HepG2 (cell line): Measurements from ENCODE around the gene RCCD1. TPM values are rescaled to one million over a fixed set of nuclear protein-coding genes. Genes with fewer than 3 reads are reported as not detected.

Source experiments
- ATAC-seq: fragments of 200-7000 bp; cut with Tn5 transposase; 3 replicates; pipeline ENCODE4 v1.9.1; 2020; ENCODE audit warnings: mild to moderate bottlenecking, moderate library complexity
- BruUV-seq: library from RNA; stranded (reverse); fragments of 400-500 nt; replicated peaks from 2 replicates; lab custom pipeline; 2021; lab: Mats Ljungman, UMichigan
- CTCF ChIA-PET: fragments of 300-600 bp; formaldehyde crosslinking; extraction: SDS; loops from one replicate; lab custom pipeline; 2021; ENCODE audit warnings: low total read pairs, inconsistent platforms, low intra/inter-chr PET ratio; lab: Yijun Ruan, JAX
- POLR2A ChIA-PET: fragments of 350-600 bp; sonication (Branson Sonifier 250); formaldehyde crosslinking; loops from one replicate; lab custom pipeline; 2020; ENCODE audit warnings: antibody characterized with exemption, inconsistent platforms; lab: Yijun Ruan, JAX
- DNase-seq: peaks from one replicate; pipeline ENCODE4 v3.0.0-alpha.2; 2015; ENCODE audit warnings: low spot score
- FAIRE-seq: peaks from 3 replicates; lab custom pipeline; 2011; peaks lifted over from hg19 to GRCh38; lab: Jason Lieb, UNC
- H2AFZ ChIP-seq: one replicate; pipeline ENCODE4 v1.6.1; 2011; ENCODE audit warnings: low read length, inconsistent platforms
- H3K27ac ChIP-seq: fragments of 300-600 bp; 3 replicates; pipeline ENCODE4 v1.8.0; 2011; ENCODE audit warnings: mixed run types, mild to moderate bottlenecking, mixed read lengths, low read length, inconsistent platforms; ENCODE audit not compliant: insufficient read depth; ENCODE audit errors: extremely low read length
- H3K27me3 ChIP-seq, 2 experiments: fragments of 200-600 bp in 1 of 2; 2 replicates in 1 of 2; 3 replicates in 1 of 2; pipeline versions ENCODE4 v1.6.0 to v1.8.0; 2011; ENCODE audit warnings: low read length in 2 of 2, mild to moderate bottlenecking in 2 of 2, moderate library complexity in 2 of 2, inconsistent platforms in 1 of 2; ENCODE audit not compliant: insufficient read depth in 2 of 2, control insufficient read depth in 1 of 2
- H3K36me3 ChIP-seq, 2 experiments: fragments of 200-600 bp in 1 of 2; replicated peaks in 1 of 2; 2 replicates in 1 of 2; 3 replicates in 1 of 2; pipeline versions ENCODE4 v1.5.1 to v1.8.0; 2011; ENCODE audit warnings: low read length in 2 of 2, inconsistent platforms in 1 of 2; ENCODE audit not compliant: insufficient read depth in 2 of 2, control insufficient read depth in 1 of 2
- H3K4me1 ChIP-seq: 2 replicates; pipeline ENCODE4 v1.5.1; 2012; ENCODE audit warnings: low read length, inconsistent platforms; ENCODE audit not compliant: insufficient read depth
- H3K4me2 ChIP-seq: 2 replicates; pipeline ENCODE4 v1.6.0; 2011; ENCODE audit warnings: low read depth, low read length, inconsistent platforms
- H3K4me3 ChIP-seq, 3 experiments: fragments of 200-600 bp in 1 of 3; sonication (generic), shearing (Covaris generic) in 1 of 3; replicated peaks in 1 of 3; 2 replicates each; pipeline ENCODE4 v1.5.1; 2011 to 2016; ENCODE audit warnings: low read length in 3 of 3, inconsistent platforms in 2 of 3, low read depth in 2 of 3, mild to moderate bottlenecking in 2 of 3, control low read depth in 1 of 3, mixed read lengths in 1 of 3; ENCODE audit not compliant: insufficient read depth in 1 of 3
- H3K79me2 ChIP-seq: one replicate; pipeline ENCODE4 v1.6.1; 2011; ENCODE audit warnings: low read length, inconsistent platforms; ENCODE audit not compliant: insufficient read depth
- H3K9ac ChIP-seq: 2 replicates; pipeline ENCODE4 v1.6.0; 2011; ENCODE audit warnings: mild to moderate bottlenecking, low read depth, low read length, inconsistent platforms; ENCODE audit not compliant: insufficient read depth
- H3K9me3 ChIP-seq: 2 replicates; pipeline ENCODE4 v1.5.1; 2012; ENCODE audit warnings: mild to moderate bottlenecking, low read length
- H4K20me1 ChIP-seq: 2 replicates; pipeline ENCODE4 v1.6.0; 2011; ENCODE audit warnings: inconsistent platforms, mild to moderate bottlenecking, low read length, moderate library complexity; ENCODE audit not compliant: insufficient read depth
- CREBL2 ChIP-seq: sonication (generic); formaldehyde crosslinking; IDR thresholded peaks from 2 replicates; pipeline ENCODE4 v1.8.1; 2023; ENCODE audit warnings: missing genetic modification reagents, mild to moderate bottlenecking, borderline replicate concordance
- GLI4 ChIP-seq: sonication (generic); formaldehyde crosslinking; IDR thresholded peaks from 2 replicates; pipeline ENCODE4 v1.5.1; 2020; ENCODE audit warnings: missing genetic modification reagents, mild to moderate bottlenecking, moderate library complexity, borderline replicate concordance
- GMEB2 ChIP-seq: IDR thresholded peaks from 2 replicates; pipeline ENCODE4 v1.6.1; 2016; ENCODE audit warnings: missing biosample characterization, missing genetic modification reagents, low read depth
- NR2C2 ChIP-seq: sonication (generic); formaldehyde crosslinking; IDR thresholded peaks from 2 replicates; pipeline ENCODE4 v1.4.0; 2020; ENCODE audit warnings: missing genetic modification reagents, mild to moderate bottlenecking, moderate library complexity, borderline replicate concordance
- ZBTB38 ChIP-seq: sonication (generic); formaldehyde crosslinking; IDR thresholded peaks from 2 replicates; pipeline ENCODE4 v1.5.1; 2020; ENCODE audit warnings: mild to moderate bottlenecking, missing genetic modification reagents
- ZNF121 ChIP-seq: sonication (generic); formaldehyde crosslinking; IDR thresholded peaks from 2 replicates; pipeline ENCODE4 v1.5.0; 2020; ENCODE audit warnings: mild to moderate bottlenecking, missing genetic modification reagents
- ZNF205 ChIP-seq: IDR thresholded peaks from 2 replicates; pipeline ENCODE4 v1.6.1; 2018; ENCODE audit warnings: missing biosample characterization, missing genetic modification reagents
- ZNF350 ChIP-seq: sonication (generic); formaldehyde crosslinking; IDR thresholded peaks from 2 replicates; pipeline ENCODE4 v1.4.0; 2020; ENCODE audit warnings: mild to moderate bottlenecking, low read depth, missing genetic modification reagents, borderline replicate concordance
- ZSCAN31 ChIP-seq: sonication (generic); formaldehyde crosslinking; IDR thresholded peaks from 2 replicates; pipeline ENCODE4 v1.5.0; 2020; ENCODE audit warnings: low read depth, mild to moderate bottlenecking, missing genetic modification reagents
- WGBS: methylation state at CpG from one replicate; pipeline ENCODE4 v1.1.6; 2017; ENCODE audit warnings: low lambda C conversion rate; 5-methylcytosine and 5-hydroxymethylcytosine counted together
- in situ Hi-C: cut with HindIII; loops from 2 replicates; pipeline ENCODE4 v1.10.0; 2017; ENCODE audit warnings: low pct_unique_long_range_greater_than_20kb; ENCODE audit not compliant: extremely low pct_ligation_motif_present
- intact Hi-C: fragments of 100-400 bp; cut with micrococcal nuclease; formaldehyde crosslinking; loops from one replicate; pipeline ENCODE4 v1.10.0; 2022; ENCODE audit not compliant: unreplicated experiment
- polyA plus RNA-seq, 8 experiments: library from polyadenylated mRNA; depleted of rRNA in 3 of 8; stranded (reverse) in 7 of 8; unstranded in 1 of 8; fragments of >200 nt; fragmentation: Illumina TruSeq in 4 of 8; extraction: Trizol in 4 of 8; gene quantifications; 2 replicates each; pipeline versions ENCODE4 v1.2.1 to v1.2.3, GENCODE V29; 2011 to 2016; ENCODE audit warnings: low read depth in 4 of 8, missing spikeins in 1 of 8, mixed read lengths in 1 of 8; ENCODE audit not compliant: insufficient read depth in 1 of 8
- total RNA-seq, 5 experiments: library from RNA; depleted of rRNA; stranded (reverse); fragments of >200 nt; fragmentation: Illumina TruSeq; extraction: Trizol; gene quantifications; 2 replicates each; pipeline ENCODE4 v1.2.3, GENCODE V29; 2016; ENCODE audit warnings: low read depth in 1 of 5

RCCD1 gene
- total and polyA plus RNA-seq, 2 of the 13 experiments (the other 11 are each of a cell fraction or from before 2014, with no cell fraction given), result 14.1 to 15.1 TPM

GRCh38 chr15:90955624-90956273, 1.1 kb downstream of the RCCD1 start:
- H3K9me3 ChIP-seq, result no peaks in the 10 kb centered on the region
- POLR2A ChIA-PET, result no interaction called here

More at GRCh38 chr15:90955624-90956273, 1.1 kb downstream of the RCCD1 start:
- H3K27ac ChIP-seq, result peak overlapping the region; percentile 97
- no peaks in the 10 kb centered on the region for H4K20me1 ChIP-seq
- TF ChIP-seq NR2C2 (CRISPR knock-in tag) (no peak), ZNF205 (CRISPR knock-in tag) (0 out of 2 replicates have a peak, but pooled peaks have one; percentile 28), ZNF350 (CRISPR knock-in tag) (no peak), ZNF121 (CRISPR knock-in tag) (no peak; the same call in 1 of the 2 replicates), GLI4 (CRISPR knock-in tag) (no peak), CREBL2 (CRISPR knock-in tag) (no peak), GMEB2 (CRISPR knock-in tag) (no peak), ZBTB38 (CRISPR knock-in tag) (0 out of 2 replicates have a peak, but pooled peaks have one; percentile 38), ZSCAN31 (0 out of 2 replicates have a peak, but pooled peaks have one; percentile 6)
- DNase-seq (peak; percentile 35), ATAC-seq (no peak), FAIRE-seq (peak; percentile 4)
- WGBS, result 11% methylated on average over 12 of the region's 20 CpGs
- intact Hi-C loops (loop anchor here (2.0 to 5.0 kb wide), 2 partner anchors 21 to 77 kb away; partner anchors contain the start of gene UNC45A), in situ Hi-C loops (no loop called here)
- H3K79me2 ChIP-seq, result peaks cover 9% of the 10 kb centered on the region
- BruUV-seq, result no TSS peak
- peak overlapping the region; percentile 60 to 77 (median 65) for H3K4me3 ChIP-seq
- H3K4me2 ChIP-seq, result peak overlapping the region; percentile 83
- CTCF ChIA-PET, result no interaction called here
- H3K4me1 ChIP-seq, result peaks cover 11% of the 10 kb centered on the region
- H2AFZ ChIP-seq, result no peak overlapping the region
- no peaks in the 10 kb centered on the region for H3K27me3 ChIP-seq
- peaks cover 16 to 44% of the 10 kb centered on the region in 2 experiments; a peak in 4 of 5 replicates for H3K36me3 ChIP-seq
- H3K9ac ChIP-seq, result peak overlapping the region; percentile 97
